Measurements from ENCODE around the gene PDE4D. TPM values are rescaled to one million over a fixed set of nuclear protein-coding genes. Genes with fewer than 3 reads are reported as not detected.

PDE4D gene
- total and polyA plus RNA-seq, 2 donors (not counting 3 experiments of a cell fraction or from before 2014, with no cell fraction given): 34.5 to 51.2 TPM

DNA sequence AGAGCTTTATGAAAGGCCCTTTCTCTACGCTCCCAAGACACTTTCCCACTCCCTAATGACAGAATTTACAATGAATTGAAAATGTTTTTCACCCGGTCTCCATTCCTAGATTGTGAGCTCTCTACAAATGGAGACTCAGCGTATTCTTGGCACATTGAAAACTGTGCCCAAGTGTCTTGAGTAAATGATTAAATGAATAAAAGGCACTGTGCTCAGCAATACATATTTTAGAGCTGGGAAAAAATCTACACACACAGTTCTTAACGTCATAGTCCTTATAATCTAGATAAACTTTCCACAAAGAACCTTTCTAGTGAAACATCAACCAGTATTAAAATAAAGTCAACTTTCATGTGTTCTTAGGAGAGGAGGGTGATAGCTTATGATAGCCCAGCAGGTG lies 676.7 kb downstream of the PDE4D start:
- no peak overlapping the region for H3K9ac ChIP-seq (replicated peaks; ENCODE audit: extremely low read depth, insufficient read depth, low read length)
- H3K4me1 ChIP-seq (ENCODE audit: control insufficient read depth, extremely low read depth, insufficient read depth, low read length): peaks cover 3% of the 10 kb centered on the region
- no peak overlapping the region for H2AFZ ChIP-seq (ENCODE audit: low read depth, low read length)
- peaks cover 0 to 4% of the 10 kb centered on the region in 2 experiments for H3K36me3 ChIP-seq (ENCODE audit: control insufficient read depth in 2 of 2, extremely low read depth in 1 of 2, insufficient read depth in 2 of 2, low read length in 2 of 2)
- H3K9me1 ChIP-seq (replicated peaks; ENCODE audit: control insufficient read depth, extremely low read depth, insufficient read depth, low read length): no peaks in the 10 kb centered on the region
- intact Hi-C loops (cut with micrococcal nuclease): no loop called here
- H3K27me3 ChIP-seq (ENCODE audit: control insufficient read depth in 2 of 2, insufficient read depth in 2 of 2, low read length in 2 of 2): no peaks in the 10 kb centered on the region
- no TSS peak for BruUV-seq (replicated peaks)
- dilution Hi-C loops (cut with MboI; ENCODE audit: extremely low pct_ligation_motif_present, low sequenced_read_pairs): no loop called here
- no peak overlapping the region for H3K27ac ChIP-seq (ENCODE audit: insufficient read depth, low read depth, low read length)
- POLR2A ChIA-PET: no interaction called here
- no peak for DNase-seq (ENCODE audit: low read depth, low spot score)
- H3K9me3 ChIP-seq (replicated peaks; ENCODE audit: control insufficient read depth, insufficient read depth, low read length): no peaks in the 10 kb centered on the region
- CTCF ChIA-PET: interaction anchor here (0.6 to 2.5 kb wide), 12 partner anchors 11 to 584 kb away, joined by 3 to 40 read pairs (median 4); no protein-coding TSS in a partner anchor
- no peak overlapping the region for H3K4me3 ChIP-seq (replicated peaks in 1 of 3; ENCODE audit: insufficient read depth in 1 of 3, low read depth in 1 of 3, low read length in 3 of 3)
- no peaks in the 10 kb centered on the region for H4K20me1 ChIP-seq (replicated peaks; ENCODE audit: control insufficient read depth, extremely low read depth, insufficient read depth, low read length)
- no peak for TF ChIP-seq JUN (IDR thresholded peaks at IDR 0.05; ENCODE audit: borderline replicate concordance, insufficient read depth, insufficient read length, low read depth)
- TF ChIP-seq POLR2AphosphoS5 (IDR thresholded peaks at IDR 0.05; ENCODE audit: insufficient read depth, low read depth, low read length): no peak
- no peak for TF ChIP-seq GATA2 (IDR thresholded peaks at IDR 0.05; ENCODE audit: insufficient read depth, insufficient read length, low read depth, low read length)
- TF ChIP-seq MYC (IDR thresholded peaks at IDR 0.05; ENCODE audit: low read depth, low read length): no peak
- no peak for TF ChIP-seq POLR2A (IDR thresholded peaks at IDR 0.05; ENCODE audit: low read depth, low read length)
- H3K4me2 ChIP-seq (ENCODE audit: insufficient read depth, low read length): no peak overlapping the region
- no peak for FAIRE-seq
- no peaks in the 10 kb centered on the region for H3K79me2 ChIP-seq (ENCODE audit: control insufficient read depth, insufficient read depth, low read length)

DNA sequence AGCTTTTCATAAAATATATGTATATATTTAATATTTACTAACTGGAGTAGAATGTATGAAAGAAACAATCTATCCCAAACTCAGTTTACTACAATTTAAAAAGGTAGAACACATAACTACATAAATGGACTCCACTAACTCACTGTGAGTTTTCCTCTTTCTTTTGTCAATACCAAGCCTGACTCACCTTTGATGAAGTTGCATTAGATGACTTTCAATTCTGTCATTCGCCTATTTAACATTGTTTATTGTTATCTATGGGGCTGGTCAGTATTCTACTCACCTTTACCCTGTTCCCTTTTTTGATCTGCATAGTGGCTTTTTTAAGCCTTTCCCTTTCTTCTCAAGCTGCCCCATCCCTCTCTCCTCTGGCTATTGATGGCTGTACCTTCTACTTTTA lies 680.9 kb downstream of the PDE4D start:
- no peak for TF ChIP-seq FOS (IDR thresholded peaks at IDR 0.05; ENCODE audit: borderline replicate concordance, insufficient read depth, low read length)
- TF ChIP-seq JUN (IDR thresholded peaks at IDR 0.05; ENCODE audit: borderline replicate concordance, insufficient read depth, insufficient read length, low read depth): no peak
- no peak for TF ChIP-seq EZH2 (IDR thresholded peaks at IDR 0.05; ENCODE audit: borderline replicate concordance, low read depth, low read length, severe bottlenecking)
- no peak for TF ChIP-seq GATA2 (IDR thresholded peaks at IDR 0.05; ENCODE audit: insufficient read depth, insufficient read length, low read depth, low read length)
- TF ChIP-seq MYC (IDR thresholded peaks at IDR 0.05; ENCODE audit: low read depth, low read length): no peak
- TF ChIP-seq POLR2A (IDR thresholded peaks at IDR 0.05; ENCODE audit: low read depth, low read length): no peak
- dilution Hi-C loops (cut with MboI; ENCODE audit: extremely low pct_ligation_motif_present, low sequenced_read_pairs): no loop called here
- no peaks in the 10 kb centered on the region for H3K9me1 ChIP-seq (replicated peaks; ENCODE audit: control insufficient read depth, extremely low read depth, insufficient read depth, low read length)
- no peak overlapping the region for H3K4me3 ChIP-seq (replicated peaks in 1 of 3; ENCODE audit: insufficient read depth in 1 of 3, low read depth in 1 of 3, low read length in 3 of 3)
- H3K27ac ChIP-seq (ENCODE audit: insufficient read depth, low read depth, low read length): no peak overlapping the region
- peaks cover 0 to 4% of the 10 kb centered on the region in 2 experiments for H3K36me3 ChIP-seq (ENCODE audit: control insufficient read depth in 2 of 2, extremely low read depth in 1 of 2, insufficient read depth in 2 of 2, low read length in 2 of 2)
- H3K4me2 ChIP-seq (ENCODE audit: insufficient read depth, low read length): no peak overlapping the region
- FAIRE-seq (no peak), DNase-seq (ENCODE audit: low read depth, low spot score) (no peak)
- no peak overlapping the region for H3K9ac ChIP-seq (replicated peaks; ENCODE audit: extremely low read depth, insufficient read depth, low read length)
- no peaks in the 10 kb centered on the region for H3K79me2 ChIP-seq (ENCODE audit: control insufficient read depth, insufficient read depth, low read length)
- H2AFZ ChIP-seq (ENCODE audit: low read depth, low read length): no peak overlapping the region
- H3K9me3 ChIP-seq (replicated peaks; ENCODE audit: control insufficient read depth, insufficient read depth, low read length): no peaks in the 10 kb centered on the region
- CTCF ChIA-PET: interaction anchor here (2.6 to 3.1 kb wide), 3 partner anchors 24 to 168 kb away, joined by 13 to 14 read pairs (median 13); no protein-coding TSS in a partner anchor
- BruUV-seq (replicated peaks): no TSS peak
- no peaks in the 10 kb centered on the region for H3K4me1 ChIP-seq (ENCODE audit: control insufficient read depth, extremely low read depth, insufficient read depth, low read length)
- intact Hi-C loops (cut with micrococcal nuclease): no loop called here
- no peaks in the 10 kb centered on the region for H3K27me3 ChIP-seq (ENCODE audit: control insufficient read depth in 2 of 2, insufficient read depth in 2 of 2, low read length in 2 of 2)
- no peaks in the 10 kb centered on the region for H4K20me1 ChIP-seq (replicated peaks; ENCODE audit: control insufficient read depth, extremely low read depth, insufficient read depth, low read length)
- POLR2A ChIA-PET: no interaction called here

All from endothelial cell of umbilical vein (primary cell).